ENCODE measurements around the gene ZNF212. TPM values are rescaled to one million over a fixed set of nuclear protein-coding genes. Genes with fewer than 3 reads are reported as not detected.

The ZNF212 gene
- total and polyA plus RNA-seq, 10 donors: 6.7 to 15.0 (median 12.8) TPM

DNA sequence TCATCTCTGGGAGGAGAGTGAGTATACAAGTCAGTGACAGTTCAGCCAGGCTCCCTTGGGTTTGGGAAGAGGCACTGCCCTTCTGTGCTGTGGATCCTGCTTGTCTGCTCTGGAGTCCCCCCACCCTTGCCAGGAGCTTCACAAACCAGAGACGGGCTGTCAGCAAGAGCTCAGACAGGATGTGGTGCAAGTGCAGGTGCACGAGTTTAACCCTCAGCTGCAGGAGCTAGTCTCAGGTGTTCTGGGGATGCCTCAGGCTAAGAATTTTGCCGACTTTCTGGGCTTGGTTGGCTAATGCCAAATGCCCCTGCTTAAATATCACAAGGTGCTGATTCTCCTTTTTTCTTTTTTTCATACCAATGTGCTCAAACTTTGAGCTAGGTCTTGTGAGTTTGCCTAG lies 44.9 kb downstream of the ZNF212 start:
- peak overlapping the region in 2 of 8 donors; percentile 62 to 77 for H3K4me3 ChIP-seq
- WGBS, 5 donors: 27 to 46% (median 38%) methylated on average over 2 to 3 of the region's 3 CpGs
- no peak for DNase-seq
- peak overlapping the region in 4 of 8 donors; percentile 16 to 67 (median 38) for H3K27ac ChIP-seq
- H3K4me1 ChIP-seq: peaks cover 4 to 38% (median 19%) of the 10 kb centered on the region in 6 donors
- H3K27me3 ChIP-seq (replicated peaks in 1 of 7): no peaks in the 10 kb centered on the region
- TF ChIP-seq POLR2A (IDR thresholded peaks at IDR 0.05): no peak
- no peak for TF ChIP-seq POLR2AphosphoS5 (IDR thresholded peaks at IDR 0.05)
- no peak for TF ChIP-seq CTCF (IDR thresholded peaks at IDR 0.05 in 8 of 11, conservative IDR thresholded peaks at IDR 0.05 in 3 of 11)
- H3K9me3 ChIP-seq: no peaks in the 10 kb centered on the region
- intact Hi-C loops (cut with DNase I; ENCODE audit: low total_unique reads): no loop called here
- peaks cover 0 to 50% (median 22%) of the 10 kb centered on the region in 6 donors for H3K36me3 ChIP-seq

DNA sequence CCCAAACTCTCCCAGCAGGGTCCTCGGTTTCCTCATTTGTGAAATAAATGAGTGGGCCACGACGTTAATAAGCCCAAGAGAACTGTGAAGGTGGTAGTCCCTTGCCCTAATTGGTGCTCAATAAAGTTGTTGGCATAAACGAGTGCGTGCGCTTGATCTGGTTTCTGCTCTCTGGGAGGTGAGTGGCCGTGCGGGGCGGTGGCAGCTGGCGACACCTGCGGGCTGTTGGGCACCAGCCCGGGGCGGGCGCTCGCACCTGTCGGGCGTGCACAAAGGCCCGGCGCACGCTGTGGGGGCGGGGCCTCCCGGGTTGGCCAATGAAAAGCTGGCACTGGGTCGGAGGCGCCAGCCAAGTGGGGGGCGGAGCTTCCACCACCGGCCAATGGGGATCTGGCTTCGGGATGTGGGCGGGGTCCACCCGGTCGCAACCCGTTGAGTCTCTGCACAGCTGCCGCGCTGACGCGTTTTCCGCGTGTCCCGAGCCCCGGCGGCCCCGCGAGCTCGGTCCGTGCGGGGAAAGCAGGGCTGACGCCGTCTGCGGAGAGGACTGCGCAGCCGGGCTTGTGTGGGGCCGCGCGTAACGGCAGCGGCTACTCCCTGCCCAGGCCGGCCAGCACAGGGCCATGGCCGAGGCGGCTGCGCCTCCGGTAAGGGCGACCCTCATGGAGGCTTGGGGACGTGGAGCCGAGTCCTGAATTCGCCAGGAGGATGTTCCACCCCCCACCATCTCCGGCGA lies 45.6 kb downstream of the ZNF212 start:
- peak; percentile 97 for DNase-seq
- Histone ChIP-seq H3K9me3 (no peaks in the 10 kb centered on the region), H3K4me1 (peaks cover 4 to 38% (median 19%) of the 10 kb centered on the region in 6 donors), H3K27ac (peak overlapping the region in 5 of 8 donors; percentile 45 to 67 (median 57)), H3K36me3 (peaks cover 0 to 53% (median 24%) of the 10 kb centered on the region in 6 donors), H3K27me3 (replicated peaks in 1 of 7) (no peaks in the 10 kb centered on the region), H3K4me3 (peak overlapping the region; percentile 53 to 77 (median 67))
- TF ChIP-seq POLR2A (IDR thresholded peaks at IDR 0.05) (no peak), POLR2AphosphoS5 (IDR thresholded peaks at IDR 0.05) (peak; percentile 86 to 92 (median 86)), CTCF (IDR thresholded peaks at IDR 0.05 in 8 of 11, conservative IDR thresholded peaks at IDR 0.05 in 3 of 11) (peak in 4 of 11 experiments; percentile 12 to 42 (median 24))
- WGBS, 5 donors: 1 to 5% (median 2%) methylated on average over 31 to 66 of the region's 66 CpGs
- intact Hi-C loops (cut with DNase I; ENCODE audit: low total_unique reads): no loop called here

- TF ChIP-seq POLR2AphosphoS5 (IDR thresholded peaks at IDR 0.05) (no peak), POLR2A (IDR thresholded peaks at IDR 0.05) (no peak), CTCF (IDR thresholded peaks at IDR 0.05 in 8 of 11, conservative IDR thresholded peaks at IDR 0.05 in 3 of 11) (no peak)
- peak overlapping the region in 5 of 8 donors; percentile 45 to 67 (median 57) for H3K27ac ChIP-seq
- WGBS, 5 donors: 7 to 17% (median 14%) methylated on average over 10 to 11 of the region's 11 CpGs
- no peaks in the 10 kb centered on the region for H3K9me3 ChIP-seq
- H3K36me3 ChIP-seq: peaks cover 0 to 49% (median 21%) of the 10 kb centered on the region in 6 donors
- DNase-seq: no peak
- H3K4me1 ChIP-seq: peaks cover 4 to 38% (median 19%) of the 10 kb centered on the region in 6 donors
- H3K4me3 ChIP-seq: peak overlapping the region; percentile 53 to 77 (median 67)
- H3K27me3 ChIP-seq (replicated peaks in 1 of 7): no peaks in the 10 kb centered on the region
- intact Hi-C loops (cut with DNase I; ENCODE audit: low total_unique reads): no loop called here
Observed at GRCh38 chr7:149285603-149286002, 46.2 kb downstream of the ZNF212 start.

- no peaks in the 10 kb centered on the region for H3K9me3 ChIP-seq
- H3K27me3 ChIP-seq (replicated peaks in 1 of 7): no peaks in the 10 kb centered on the region
- no peak overlapping the region for H3K27ac ChIP-seq
- no peak for DNase-seq
- TF ChIP-seq POLR2A (IDR thresholded peaks at IDR 0.05): no peak
- TF ChIP-seq CTCF (IDR thresholded peaks at IDR 0.05 in 8 of 11, conservative IDR thresholded peaks at IDR 0.05 in 3 of 11): no peak
- TF ChIP-seq POLR2AphosphoS5 (IDR thresholded peaks at IDR 0.05): no peak
- intact Hi-C loops (cut with DNase I; ENCODE audit: low total_unique reads): no loop called here
- WGBS, 5 donors: 89 to 93% (median 91%) methylated on average over 6 of the region's 6 CpGs
- peaks cover 0 to 42% (median 9%) of the 10 kb centered on the region in 6 donors for H3K36me3 ChIP-seq
- H3K4me1 ChIP-seq: peaks cover 4 to 38% (median 19%) of the 10 kb centered on the region in 6 donors
- no peak overlapping the region for H3K4me3 ChIP-seq
Observed at GRCh38 chr7:149286811-149287400, 47.5 kb downstream of the ZNF212 start.
